Bone marrow (tissue), 2 donors: ENCODE results near the gene LNPK.
"Not testable (repeated sequence)": the region's sequence is repeated elsewhere in the genome, so short reads cannot be mapped to it uniquely, and the experiment has no call there.

Source experiments
- DNase-seq, 2 donors: peaks; one replicate each; lab custom pipeline; 2025; lab: John Stamatoyannopoulos, UW

Gene LNPK

DNA sequence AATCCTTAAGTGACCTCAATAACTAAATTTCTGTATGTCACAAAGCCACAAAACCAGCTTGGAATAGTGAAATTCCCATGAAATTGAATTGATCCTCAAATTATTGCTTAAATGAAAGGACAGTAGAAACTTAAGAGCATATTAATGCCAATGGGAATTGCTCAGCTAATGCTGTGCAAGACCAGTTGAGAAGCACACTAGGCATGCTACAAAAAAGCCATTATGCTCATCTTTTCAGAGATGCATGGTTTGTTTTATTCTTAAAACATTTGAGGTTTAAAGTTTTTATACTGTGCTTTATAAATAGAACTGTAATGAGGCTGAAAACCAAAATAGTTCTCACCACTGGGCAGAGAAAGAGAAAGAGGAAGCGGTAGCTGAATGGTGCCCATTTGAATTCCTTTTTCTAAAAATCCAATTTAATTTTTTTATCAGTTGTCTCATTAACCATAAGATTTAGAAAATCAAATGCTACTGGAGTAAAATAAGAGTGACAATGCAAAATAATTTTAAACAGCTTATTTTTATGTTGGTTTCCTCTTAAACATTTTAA, 98.6 kb downstream of the LNPK start:
- no peak for DNase-seq

- DNase-seq, result not testable (repeated sequence)
These were observed 106.1 kb downstream of the LNPK start for GRCh38 chr2:175895957-175896356.

- no peak for DNase-seq
These were observed 110.0 kb downstream of the LNPK start for GRCh38 chr2:175892046-175892445.

GRCh38 chr2:175890636-175891242, 111.3 kb downstream of the LNPK start:
- no peak for DNase-seq

DNA sequence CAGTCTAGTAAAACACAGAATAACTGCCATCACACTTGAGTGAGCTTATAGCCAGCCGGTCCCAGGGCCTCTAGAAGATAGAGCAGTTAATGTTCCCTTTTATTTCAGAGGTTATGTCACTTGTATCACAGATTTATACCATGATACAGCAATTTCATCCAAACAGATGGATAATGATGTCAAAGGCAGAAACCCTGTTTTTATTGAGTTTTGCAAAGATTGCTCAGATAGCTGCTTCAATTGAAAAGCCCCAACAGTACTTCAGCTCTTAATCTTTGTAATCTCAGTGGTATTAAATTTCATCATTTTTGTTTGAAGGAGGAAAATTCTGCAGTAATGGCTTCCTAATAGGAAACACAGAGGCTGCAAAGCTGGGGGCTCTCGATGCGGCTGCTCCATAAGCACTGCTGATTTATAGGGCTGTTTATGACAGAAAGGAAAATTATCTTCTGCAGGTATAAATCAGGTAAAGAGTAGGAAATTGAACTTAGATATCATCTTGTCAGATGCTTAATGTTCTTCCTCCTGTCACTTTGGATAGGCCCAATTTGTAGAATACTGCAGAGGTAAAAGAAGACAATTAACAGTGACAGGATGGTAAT, 112.3 kb downstream of the LNPK start:
- DNase-seq, result no peak

GRCh38 chr2:175887776-175888175, 114.3 kb downstream of the LNPK start:
- DNase-seq, result no peak

- DNase-seq, result no peak
These were observed 117.2 kb downstream of the LNPK start for GRCh38 chr2:175884697-175885393.

GRCh38 chr2:175883586-175884194, 118.4 kb downstream of the LNPK start:
- no peak for DNase-seq

DNA sequence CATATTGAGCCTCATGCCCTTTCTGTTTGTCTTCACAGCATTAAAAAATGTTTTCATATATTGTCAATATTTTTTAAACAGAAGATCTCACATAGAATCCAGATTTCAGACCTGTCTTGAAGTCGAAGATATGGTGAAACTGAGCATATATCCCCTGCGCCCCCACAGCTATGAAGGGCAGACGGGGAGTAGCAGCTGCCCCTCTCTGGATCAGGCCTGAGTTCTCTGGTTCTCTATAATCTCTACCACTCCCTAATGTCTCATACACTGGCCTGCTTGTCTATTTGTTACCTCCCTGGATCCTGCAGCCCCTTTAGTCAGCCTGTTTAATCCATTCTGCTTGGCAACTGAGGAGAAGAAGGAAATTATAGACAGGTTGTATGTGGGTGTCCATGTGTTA, 122.4 kb downstream of the LNPK start:
- no peak for DNase-seq

DNA sequence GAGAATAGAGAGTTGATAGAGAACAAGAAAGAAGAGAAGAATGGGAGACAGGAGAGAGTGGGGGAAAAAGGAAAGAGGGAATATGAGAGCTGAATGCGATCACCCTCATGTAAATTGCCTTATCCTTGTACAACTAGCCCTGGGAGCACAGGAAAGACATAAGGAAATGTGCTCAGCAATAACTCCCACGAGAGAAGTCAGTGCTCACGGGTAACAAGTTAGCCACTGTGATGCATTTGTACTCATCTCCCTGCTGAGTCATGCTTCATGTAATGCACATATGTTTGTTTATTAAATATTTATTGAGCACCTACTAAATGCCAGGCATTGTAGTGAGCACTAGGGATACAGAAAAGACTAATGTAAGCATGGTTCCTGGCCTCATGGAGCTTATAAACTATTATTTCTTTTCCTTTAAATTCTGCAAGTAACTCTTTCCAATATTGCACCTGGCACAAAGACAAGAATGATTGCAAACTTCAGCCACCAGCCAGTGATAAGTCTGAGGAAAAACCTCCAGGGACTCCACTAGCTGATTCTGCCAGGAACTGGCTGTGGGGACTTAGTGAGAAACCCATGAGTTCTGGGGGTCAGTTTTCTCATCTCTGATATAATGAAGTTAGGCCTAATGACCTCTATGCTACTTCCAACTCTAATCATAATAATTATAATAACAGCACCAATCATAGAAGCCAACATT, 124.1 kb downstream of the LNPK start:
- DNase-seq, result no peak

DNA sequence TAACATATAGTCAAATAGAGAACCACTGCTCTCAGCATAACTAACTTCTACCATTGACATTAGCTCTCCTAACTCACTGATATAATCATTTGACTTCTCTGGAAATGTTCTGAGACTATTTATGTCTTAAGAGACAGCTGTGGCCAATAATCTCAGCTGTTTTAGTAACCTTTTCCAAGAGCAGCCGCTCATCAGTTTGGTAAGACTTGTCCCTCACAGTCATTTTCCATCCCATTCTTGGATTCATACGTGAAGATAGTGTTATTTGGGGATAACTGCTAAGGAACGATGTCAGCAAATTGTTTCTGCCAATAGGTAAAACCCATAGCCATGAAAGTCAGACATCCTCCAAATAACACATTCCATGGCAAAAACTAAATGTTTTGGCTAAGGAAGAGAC, 127.8 kb downstream of the LNPK start:
- DNase-seq, result no peak
